GM18511 (cell line): ENCODE measurements around the gene SPRR2B.
"Not testable (repeated sequence)": the region's sequence is repeated elsewhere in the genome, so short reads cannot be mapped to it uniquely, and the experiment has no call there.

ENCODE experiments used
- ATAC-seq: cut with Tn5 transposase; IDR thresholded peaks from one replicate; pipeline ENCODE4 v1.9.1; 2021; ENCODE audit warnings: mild to moderate bottlenecking, moderate library complexity; ENCODE audit not compliant: unreplicated experiment

The SPRR2B gene

DNA sequence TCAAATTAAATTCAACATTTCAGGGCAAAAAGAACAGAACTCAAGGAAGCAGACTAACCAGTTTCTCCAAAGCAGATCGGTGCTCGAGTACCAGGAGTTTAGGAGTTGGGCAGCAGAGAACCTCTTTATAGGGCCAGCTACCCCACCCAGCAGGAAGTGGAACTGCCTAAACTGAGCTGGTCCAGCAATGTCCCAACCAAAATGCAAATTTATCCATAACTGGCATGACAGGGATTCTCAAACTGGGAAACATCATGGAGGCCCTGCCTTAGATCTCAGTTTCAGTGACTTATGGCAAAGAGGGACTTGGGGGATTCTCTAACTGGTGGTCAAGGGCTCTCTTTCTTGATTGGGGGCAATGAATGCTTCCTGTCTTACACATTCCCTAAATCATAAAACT is at the start of gene SPRR2B:
Gene SPRR2B (minus strand): TSS at position 101 of the 400 bp plus-strand sequence. CDS start 772 bp downstream, outside the sequence.
- ATAC-seq: no peak

DNA sequence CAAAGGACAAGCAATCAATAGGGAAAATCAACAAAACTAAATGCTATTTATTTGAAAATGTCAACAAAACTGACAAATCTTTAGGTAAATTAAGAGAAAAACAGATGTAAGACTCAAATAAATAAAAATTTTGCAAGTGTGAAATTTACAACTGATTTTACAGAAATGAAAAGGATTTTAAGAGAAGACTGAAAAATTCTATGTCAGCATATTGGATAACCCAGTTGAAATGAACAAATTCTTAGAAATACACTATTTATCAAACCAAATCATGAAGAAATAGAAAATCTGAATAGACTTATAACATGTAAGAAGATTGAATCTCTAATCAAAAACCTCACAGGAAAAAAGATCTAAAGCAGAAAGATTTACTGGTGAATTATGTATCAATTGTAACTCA is 49.5 kb upstream of the SPRR2B start:
- ATAC-seq: no peak

DNA sequence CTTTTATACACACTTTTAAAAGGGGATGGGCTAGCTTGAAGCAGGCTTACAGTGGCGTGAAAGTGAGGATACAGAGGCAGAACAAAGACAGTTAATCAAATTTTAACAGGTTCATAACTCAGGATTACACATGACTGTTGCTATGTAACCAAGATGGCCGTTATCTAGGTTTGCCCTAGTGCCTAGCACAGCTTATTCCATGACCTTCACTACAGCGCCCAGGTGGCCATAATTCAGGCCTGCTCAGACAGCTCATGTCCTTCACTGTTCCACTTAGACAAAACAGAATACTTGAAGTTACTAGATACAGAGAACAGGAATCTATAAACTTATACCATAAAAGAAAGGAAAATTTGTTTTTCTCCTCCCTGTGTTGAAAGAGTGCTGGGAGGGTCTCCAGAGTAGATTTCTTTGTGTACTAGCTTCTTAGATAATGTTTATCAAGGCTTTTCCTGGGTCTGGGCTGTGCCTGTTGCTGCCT is 48.1 kb upstream of the SPRR2B start:
- no peak for ATAC-seq

DNA sequence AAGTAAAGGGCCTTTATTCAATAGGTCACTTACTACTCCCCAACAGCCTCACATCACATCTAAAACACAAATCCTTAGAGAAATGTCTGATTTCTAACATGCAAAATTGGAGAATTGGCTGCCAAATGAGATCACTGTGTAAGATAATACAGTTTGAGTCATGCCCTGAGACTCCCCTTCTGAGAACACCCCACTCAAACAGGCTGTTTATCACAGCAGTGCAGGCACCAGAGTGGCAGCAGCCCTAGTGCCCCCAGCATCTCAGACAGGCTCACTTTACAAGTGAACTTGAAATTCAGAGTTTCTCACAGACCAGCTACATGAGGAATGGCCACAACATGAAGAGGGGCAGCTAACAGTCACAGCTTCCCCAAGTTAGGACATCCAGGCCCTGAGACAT is 43.9 kb upstream of the SPRR2B start:
- not testable (repeated sequence) for ATAC-seq

- no peak for ATAC-seq
These were observed 42.0 kb upstream of the SPRR2B start, which contains the start of gene SPRR2F for GRCh38 chr1:153113416-153113815. Gene SPRR2F, minus strand, starts transcription at chr1:153113516. Its CDS starts 783 bp downstream, at chr1:153112733.

DNA sequence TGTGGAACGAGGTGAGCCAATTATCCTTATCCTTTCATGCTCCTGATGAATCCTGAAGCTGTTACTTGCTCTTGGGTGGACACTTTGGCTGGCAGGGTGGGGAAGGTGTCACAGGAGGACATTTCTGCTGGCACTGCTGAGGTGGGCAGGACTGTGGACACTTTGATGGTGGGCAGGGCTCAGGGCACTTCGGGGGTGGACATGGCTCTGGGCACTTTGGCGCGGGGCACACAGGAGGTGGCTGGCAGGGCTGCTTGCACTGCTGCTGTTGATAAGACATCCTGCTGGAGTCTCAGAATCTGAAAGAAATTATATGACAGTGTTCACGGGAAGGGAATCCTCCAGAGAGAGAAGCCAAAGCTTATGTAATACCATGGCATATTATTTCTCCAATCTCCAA is 41.0 kb upstream of the SPRR2B start:
- ATAC-seq: not testable (repeated sequence)

- ATAC-seq: no peak
These were observed 28.8 kb upstream of the SPRR2B start for GRCh38 chr1:153100245-153100644.

DNA sequence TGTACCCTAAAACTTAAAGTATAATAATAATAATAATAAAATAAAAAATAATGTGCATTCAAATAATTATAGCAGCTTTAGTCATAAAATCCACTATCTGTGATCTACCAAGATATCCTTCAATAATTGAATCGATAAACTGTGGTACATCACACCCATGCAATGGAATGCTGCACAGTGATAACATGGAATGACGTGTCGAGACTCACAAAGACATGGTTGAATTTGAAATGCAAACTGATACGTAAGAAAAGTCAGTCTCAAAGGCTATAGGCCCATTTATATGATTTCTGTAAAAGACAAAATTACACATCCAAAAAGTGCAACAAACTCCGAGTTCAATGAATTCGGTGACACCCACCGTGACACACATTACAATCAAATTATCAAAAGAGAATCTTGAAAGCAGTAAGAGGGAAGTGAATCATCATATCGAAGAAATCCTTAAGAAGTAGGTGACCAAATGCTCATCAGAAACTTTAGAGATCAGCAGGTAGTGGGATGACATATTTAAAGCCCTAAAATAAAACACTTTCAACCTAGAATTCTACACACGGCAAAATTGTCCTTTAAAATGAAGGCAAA is 28.1 kb upstream of the SPRR2B start:
- ATAC-seq: no peak

- ATAC-seq: no peak
These were observed 24.4 kb upstream of the SPRR2B start for GRCh38 chr1:153095764-153096163.

GRCh38 chr1:153094426-153094825 is 23.0 kb upstream of the SPRR2B start, which contains the start of gene SPRR2E:
Gene SPRR2E, minus strand, starts transcription at chr1:153094526. Its CDS starts 775 bp downstream, at chr1:153093751.
- ATAC-seq: no peak

DNA sequence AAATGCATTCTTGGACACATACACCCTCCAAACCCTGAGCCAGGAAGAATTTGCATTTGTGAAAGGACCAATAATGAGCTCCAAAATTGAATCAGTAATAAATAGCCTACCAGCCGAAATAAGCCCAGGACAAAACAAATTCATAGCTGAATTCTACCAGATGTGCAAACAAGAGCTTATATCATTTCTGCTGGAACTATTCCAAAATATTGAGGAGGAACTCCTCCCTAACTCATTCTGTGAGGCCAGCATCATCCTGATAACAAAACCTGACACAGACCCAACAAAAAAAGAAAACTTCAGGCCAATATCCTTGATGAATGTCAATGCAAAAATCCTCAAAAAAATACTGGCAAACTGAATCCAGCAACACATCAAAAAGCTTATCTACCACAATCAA is 16.2 kb upstream of the SPRR2B start:
- ATAC-seq: no peak

- ATAC-seq: no peak
These were observed 10.3 kb upstream of the SPRR2B start for GRCh38 chr1:153081736-153082135.

GRCh38 chr1:153072806-153073726 is 1.7 kb upstream of the SPRR2B start:
- no peak for ATAC-seq

- no peak for ATAC-seq
These were observed 1.2 kb downstream of the SPRR2B start for GRCh38 chr1:153070243-153070642.

- ATAC-seq: no peak
These were observed 12.3 kb downstream of the SPRR2B start for GRCh38 chr1:153058826-153059784.

DNA sequence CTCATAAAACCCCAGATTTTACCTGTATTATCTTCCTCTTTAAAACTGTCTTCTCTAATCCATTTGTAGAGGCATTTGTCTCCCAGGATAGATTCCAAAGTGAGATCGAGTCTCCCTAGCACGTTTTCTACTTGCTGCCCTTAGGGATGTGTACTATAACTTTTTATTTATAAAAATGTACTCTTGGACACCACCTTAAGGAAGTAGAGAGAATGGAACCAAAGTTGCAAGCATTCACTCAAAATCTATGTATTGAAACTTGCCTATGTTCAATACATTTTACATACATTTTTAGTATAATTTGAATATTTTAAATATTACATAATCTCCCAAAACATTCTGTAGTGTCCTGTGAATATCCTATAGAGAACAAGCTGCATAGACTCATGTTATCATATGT is 13.3 kb downstream of the SPRR2B start:
- no peak for ATAC-seq

DNA sequence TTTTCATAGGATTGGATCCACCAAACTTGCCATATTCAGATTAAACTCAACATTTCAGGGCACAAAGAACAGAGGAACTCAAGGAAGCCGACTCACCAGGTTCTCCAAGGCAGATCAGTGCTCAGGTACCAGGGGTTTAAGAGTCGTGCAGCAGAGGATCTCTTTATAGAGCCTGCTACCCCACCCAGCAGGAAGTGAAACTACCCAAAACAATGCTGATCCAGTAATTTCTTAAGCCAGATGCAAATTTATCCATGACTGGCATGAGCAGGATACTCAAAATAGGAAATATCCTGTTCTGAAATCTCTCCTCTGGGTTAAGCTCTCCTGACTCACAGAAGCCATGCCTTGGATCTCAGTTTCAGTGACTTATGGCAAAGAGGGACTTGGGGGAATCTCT is 14.0 kb downstream of the SPRR2B start, which contains the start of gene SPRR2A:
Gene SPRR2A (minus strand): TSS at position 138 of the 400 bp plus-strand sequence. CDS start 777 bp downstream, outside the sequence.
- no peak for ATAC-seq

DNA sequence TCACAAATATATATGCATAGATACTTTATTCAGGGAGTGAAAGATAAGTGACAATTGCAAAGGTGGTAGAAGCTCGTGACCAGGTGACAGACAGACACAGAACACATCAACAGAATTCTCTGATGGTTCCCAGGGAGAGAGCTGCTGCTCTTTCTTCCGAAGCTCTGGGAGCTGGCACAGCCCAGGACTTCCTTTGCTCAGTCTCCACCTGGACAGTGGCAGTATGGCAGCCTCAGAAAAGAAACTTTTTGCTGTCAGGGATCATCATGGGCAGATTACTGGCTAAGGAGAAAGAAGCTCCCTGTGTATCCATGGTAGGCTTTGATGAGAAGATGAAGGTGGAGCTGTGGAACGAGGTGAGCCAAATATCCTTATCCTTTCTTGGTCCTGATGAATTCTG is 15.3 kb downstream of the SPRR2B start:
- ATAC-seq: not testable (repeated sequence)

- ATAC-seq: no peak
These were observed 22.2 kb downstream of the SPRR2B start for GRCh38 chr1:153049211-153049610.

GRCh38 chr1:153040950-153041631 is 30.3 kb downstream of the SPRR2B start, which contains the start of gene SPRR2D:
Gene SPRR2D, minus strand, starts transcription at chr1:153041120. Its CDS starts 774 bp downstream, at chr1:153040346.
- no peak for ATAC-seq
